Epithelial cell of proximal tubule (primary cell): ENCODE results near the gene RAPGEF1. TPM values are rescaled to one million over a fixed set of nuclear protein-coding genes. Genes with fewer than 3 reads are reported as not detected.
A peak's percentile ranks its signal among the peaks of the same experiment; 100 is the strongest.

Experiments
- DNase-seq: peaks from one replicate; pipeline ENCODE4 v3.0.0-alpha.2; 2011; ENCODE audit warnings: low read depth
- H3K4me3 ChIP-seq: 2 replicates; pipeline ENCODE4 v1.5.1; 2011; ENCODE audit warnings: low read depth, mild to moderate bottlenecking, low read length
- CTCF ChIP-seq: conservative IDR thresholded peaks from 2 replicates; pipeline ENCODE4 v1.5.1; 2012; ENCODE audit warnings: low read depth, mild to moderate bottlenecking, low read length
- total RNA-seq: library from RNA; depleted of rRNA; stranded (reverse); fragments of >200 nt; gene quantifications from 2 replicates; pipeline ENCODE4 v1.2.3, GENCODE V29; 2015

Gene RAPGEF1
- total RNA-seq, 1 donor from 2014 or later = 34.8 TPM

GRCh38 chr9:131677444-131678180 is 62.3 kb downstream of the RAPGEF1 start:
- no peak overlapping the region for H3K4me3 ChIP-seq
- DNase-seq = peak; percentile 45
- no peak for TF ChIP-seq CTCF

- H3K4me3 ChIP-seq = no peak overlapping the region
- no peak for TF ChIP-seq CTCF
- no peak for DNase-seq
Observed at GRCh38 chr9:131677049-131677443, 62.8 kb downstream of the RAPGEF1 start.

- H3K4me3 ChIP-seq = no peak overlapping the region
- no peak for DNase-seq
- TF ChIP-seq CTCF = no peak
Observed at GRCh38 chr9:131676431-131676972, 63.4 kb downstream of the RAPGEF1 start.

GRCh38 chr9:131675437-131676022 is 64.3 kb downstream of the RAPGEF1 start:
- no peak for DNase-seq
- no peak for TF ChIP-seq CTCF
- no peak overlapping the region for H3K4me3 ChIP-seq

GRCh38 chr9:131674425-131675421 is 65.2 kb downstream of the RAPGEF1 start:
- no peak for TF ChIP-seq CTCF
- no peak for DNase-seq

GRCh38 chr9:131673531-131673930 is 66.3 kb downstream of the RAPGEF1 start:
- no peak overlapping the region for H3K4me3 ChIP-seq
- no peak for DNase-seq
- no peak for TF ChIP-seq CTCF

More at GRCh38 chr9:131674425-131675421, 65.2 kb downstream of the RAPGEF1 start:
- no peak overlapping the region for H3K4me3 ChIP-seq
